Small intestine (tissue), 7 donors: ENCODE measurements around the gene MATN4. TPM values are rescaled to one million over a fixed set of nuclear protein-coding genes. Genes with fewer than 3 reads are reported as not detected.
A peak's percentile ranks its signal among the peaks of the same experiment; 100 is the strongest.

Source experiments
- DNase-seq, 2 donors: peaks; one replicate each; pipeline versions ENCODE4 v3.0.0 to v3.0.0-alpha.2; 2013
- FAIRE-seq: peaks from 2 replicates; lab custom pipeline; 2012; peaks lifted over from hg19 to GRCh38; lab: Jason Lieb, UNC
- H3K27ac ChIP-seq, 3 donors: one replicate each; pipeline ENCODE4 v1.5.1; 2013; ENCODE audit warnings: low read length in 2 of 3, mild to moderate bottlenecking in 2 of 3, control low read depth in 1 of 3, inconsistent platforms in 1 of 3, low read depth in 1 of 3, moderate library complexity in 1 of 3
- H3K27me3 ChIP-seq, 3 donors: one replicate each; pipeline ENCODE4 v1.6.1; 2013; ENCODE audit warnings: low read length in 3 of 3, inconsistent platforms in 1 of 3; ENCODE audit not compliant: control insufficient read depth in 3 of 3, insufficient read depth in 3 of 3
- H3K36me3 ChIP-seq, 3 donors: one replicate each; pipeline ENCODE4 v1.6.1; 2013; ENCODE audit warnings: low read length in 3 of 3, inconsistent platforms in 1 of 3, low read depth in 1 of 3, mild to moderate bottlenecking in 1 of 3, moderate library complexity in 1 of 3; ENCODE audit not compliant: control insufficient read depth in 3 of 3, insufficient read depth in 2 of 3
- H3K4me1 ChIP-seq, 3 donors: one replicate each; pipeline ENCODE4 v1.6.1; 2013; ENCODE audit warnings: low read length in 2 of 3, inconsistent platforms in 1 of 3, low read depth in 1 of 3, mild to moderate bottlenecking in 1 of 3, moderate library complexity in 1 of 3; ENCODE audit not compliant: control insufficient read depth in 3 of 3, insufficient read depth in 2 of 3
- H3K4me3 ChIP-seq, 3 donors: one replicate each; pipeline ENCODE4 v1.5.1; 2013; ENCODE audit warnings: low read length in 3 of 3, control low read depth in 1 of 3, inconsistent platforms in 1 of 3, low read depth in 1 of 3, mild to moderate bottlenecking in 1 of 3, moderate library complexity in 1 of 3
- H3K9me3 ChIP-seq, 2 donors: one replicate each; pipeline ENCODE4 v1.6.1; 2013; ENCODE audit warnings: low read depth in 1 of 2, low read length in 1 of 2; ENCODE audit not compliant: control insufficient read depth in 2 of 2, insufficient read depth in 1 of 2
- WGBS, 3 donors: extraction: QIAGEN DNeasy Blood & Tissue Kit; methylation state at CpG; one replicate each; pipeline ENCODE4 v1.1.7; 2013; 5-methylcytosine and 5-hydroxymethylcytosine counted together
- polyA plus RNA-seq, 4 donors: library from polyadenylated mRNA; stranded (reverse) in 3 of 4; unstranded in 1 of 4; fragments of 200-250 nt in 3 of 4; fragments of 120-200 nt in 1 of 4; gene quantifications; one replicate each; pipeline versions ENCODE4 v1.2.1 to v1.2.3, GENCODE V29; 2013
- donor health status: healthy with polysubstance abuse.
- donor health status: control.
- donor health status: control.
- donor health status: Bipolar disorder and iron deficiency.
- donor health status: healthy.

The MATN4 gene
- polyA plus RNA-seq, 4 donors, result 0.07 TPM; not detected in 3

DNA sequence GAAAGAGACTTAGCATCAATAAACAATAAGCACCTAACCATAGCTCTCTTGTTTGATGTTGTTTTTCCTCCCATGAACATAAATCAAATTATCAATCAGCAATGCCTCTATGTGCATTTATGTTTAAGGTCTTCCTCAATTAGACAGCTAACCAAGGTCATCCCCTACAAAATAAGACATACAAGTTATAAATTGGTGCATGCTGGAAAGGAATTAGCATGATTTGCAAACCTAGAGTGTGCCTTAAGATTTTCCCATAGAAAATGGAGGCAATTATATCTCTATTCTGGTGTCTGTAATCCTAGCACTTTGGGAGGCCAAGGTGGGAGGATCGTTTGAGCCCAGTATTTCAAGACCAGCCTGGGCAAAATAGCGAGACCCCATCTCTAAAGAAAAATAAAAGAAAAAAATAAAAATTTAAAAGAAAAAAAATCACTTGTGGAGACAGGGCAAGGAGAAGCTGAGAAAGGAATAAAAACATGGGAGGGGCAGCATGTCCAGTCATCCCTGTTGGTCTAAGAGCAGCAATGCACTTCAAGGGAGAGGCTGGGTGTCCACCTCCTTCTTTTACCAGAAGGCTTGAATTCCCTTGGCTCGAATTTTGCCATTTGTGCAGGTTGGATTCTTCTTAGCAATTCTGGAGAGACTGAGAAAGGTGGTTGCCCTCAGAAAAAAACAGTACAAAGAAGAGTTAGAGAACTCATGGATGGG, 44.4 kb downstream of the MATN4 start:
- 74 to 81% (median 78%) methylated on average over 3 of the region's 3 CpGs for WGBS, 3 donors
- DNase-seq (no peak), FAIRE-seq (no peak)
- H3K4me1 ChIP-seq, result no peaks in the 10 kb centered on the region
- H3K36me3 ChIP-seq, result no peaks in the 10 kb centered on the region
- peaks cover 0 to 17% (median 9%) of the 10 kb centered on the region in 3 donors for H3K27me3 ChIP-seq
- H3K27ac ChIP-seq, result no peak overlapping the region
- no peak overlapping the region for H3K4me3 ChIP-seq
- H3K9me3 ChIP-seq, result no peaks in the 10 kb centered on the region

DNA sequence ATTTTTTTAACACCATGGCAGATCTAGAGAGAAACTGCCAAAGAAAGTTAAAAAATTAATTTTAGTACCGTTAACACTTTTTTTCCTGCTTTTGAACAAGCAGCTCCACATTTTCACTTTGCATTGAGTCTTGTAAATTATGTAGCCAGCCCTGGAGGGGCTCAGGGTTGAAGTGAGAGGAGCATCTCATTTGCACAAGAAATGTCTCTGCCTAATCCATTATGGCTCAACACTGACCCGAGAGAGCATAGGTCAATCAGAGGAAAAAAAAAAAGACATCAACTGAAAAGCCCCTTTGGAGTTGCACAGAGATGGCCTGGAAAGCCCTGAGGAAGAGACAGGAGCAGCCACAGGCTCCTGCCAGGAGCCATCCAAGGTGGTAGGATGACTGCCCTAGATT, 49.4 kb downstream of the MATN4 start:
- peaks cover 0 to 12% (median 0%) of the 10 kb centered on the region in 3 donors for H3K4me1 ChIP-seq
- 39 to 58% (median 54%) methylated on average over 2 of the region's 2 CpGs for WGBS, 3 donors

DNA sequence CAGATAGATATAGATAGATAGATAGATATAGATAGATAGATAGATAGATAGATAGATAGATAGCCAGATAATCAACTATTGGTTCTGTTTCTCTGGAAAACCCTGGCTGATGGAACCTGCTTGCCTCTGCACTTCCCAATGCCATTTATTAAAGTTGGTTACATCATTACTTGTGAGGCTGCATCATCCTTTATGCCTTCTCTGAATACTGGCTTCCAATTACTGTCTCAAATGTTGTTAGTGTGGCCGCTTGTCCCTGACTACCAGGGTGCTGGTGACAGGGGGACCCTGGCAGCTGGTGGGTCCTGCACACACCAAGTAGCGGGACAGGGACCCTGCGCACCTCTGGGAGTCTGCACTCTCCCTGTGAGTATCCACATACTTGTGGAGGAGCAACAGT, 49.8 kb downstream of the MATN4 start:
- Histone ChIP-seq H3K4me1 (peaks cover 0 to 12% (median 0%) of the 10 kb centered on the region in 3 donors), H3K27me3 (peaks cover 0 to 13% (median 2%) of the 10 kb centered on the region in 3 donors), H3K4me3 (no peak overlapping the region), H3K36me3 (no peaks in the 10 kb centered on the region), H3K27ac (no peak overlapping the region), H3K9me3 (no peaks in the 10 kb centered on the region)
- DNase-seq (no peak), FAIRE-seq (no peak)
- 85 to 97% (median 92%) methylated on average over 3 of the region's 3 CpGs for WGBS, 3 donors

More for the DNA sequence above, 49.4 kb downstream of the MATN4 start:
- no peak overlapping the region for H3K27ac ChIP-seq
- FAIRE-seq (no peak), DNase-seq (no peak)
- H3K9me3 ChIP-seq, result no peaks in the 10 kb centered on the region
- H3K4me3 ChIP-seq, result no peak overlapping the region
- peaks cover 0 to 13% (median 2%) of the 10 kb centered on the region in 3 donors for H3K27me3 ChIP-seq
- H3K36me3 ChIP-seq, result no peaks in the 10 kb centered on the region

DNA sequence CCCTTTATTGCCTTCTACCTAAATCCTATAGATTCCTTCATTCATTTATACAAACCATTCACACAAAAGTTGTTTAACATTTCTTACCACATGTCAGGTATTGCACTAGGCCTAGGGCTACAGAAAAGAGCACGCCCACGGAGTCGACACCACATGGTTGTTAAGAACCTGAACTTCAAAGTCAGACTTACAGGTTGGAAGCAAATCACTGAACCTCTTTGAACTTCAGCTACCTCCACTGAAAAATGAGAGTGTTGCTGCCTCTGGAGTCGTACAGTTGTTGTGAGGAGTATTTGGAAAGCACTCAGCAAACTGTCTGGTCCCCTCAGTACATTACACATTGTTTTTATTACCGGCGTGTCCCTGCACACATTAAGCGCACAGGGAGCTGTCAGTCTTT, 50.4 kb downstream of the MATN4 start:
- peaks cover 0 to 17% (median 2%) of the 10 kb centered on the region in 3 donors for H3K27me3 ChIP-seq
- no peak for DNase-seq
- no peaks in the 10 kb centered on the region for H3K36me3 ChIP-seq
- H3K27ac ChIP-seq, result no peak overlapping the region
- no peaks in the 10 kb centered on the region for H3K9me3 ChIP-seq
- no peak overlapping the region for H3K4me3 ChIP-seq
- FAIRE-seq, result no peak
- H3K4me1 ChIP-seq, result peaks cover 0 to 12% (median 0%) of the 10 kb centered on the region in 3 donors
- 82 to 90% (median 85%) methylated on average over 7 of the region's 7 CpGs for WGBS, 3 donors

DNA sequence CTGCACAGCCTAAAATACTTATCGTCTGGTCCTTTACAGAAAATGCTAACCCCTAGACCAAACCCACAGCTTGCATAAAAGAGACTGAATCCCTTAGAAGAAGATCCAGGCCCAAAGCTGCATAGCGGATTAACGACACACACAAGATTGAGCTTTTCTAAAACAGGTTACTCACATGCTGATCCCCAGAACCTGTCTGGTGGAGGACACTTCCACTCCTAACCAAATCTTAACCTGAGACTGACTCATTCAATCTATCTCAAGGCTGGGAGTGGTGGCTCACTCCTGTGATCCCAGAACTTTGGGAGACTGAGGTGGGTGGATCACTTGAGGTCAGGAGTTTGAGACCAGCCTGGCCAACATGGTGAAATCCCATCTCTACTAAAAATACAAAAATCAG, 50.9 kb downstream of the MATN4 start:
- H3K27me3 ChIP-seq, result peaks cover 0 to 17% (median 2%) of the 10 kb centered on the region in 3 donors
- DNase-seq (no peak), FAIRE-seq (no peak)
- no peaks in the 10 kb centered on the region for H3K36me3 ChIP-seq
- H3K4me1 ChIP-seq, result peaks cover 0 to 12% (median 0%) of the 10 kb centered on the region in 3 donors
- no peaks in the 10 kb centered on the region for H3K9me3 ChIP-seq
- H3K27ac ChIP-seq, result no peak overlapping the region
- 68 to 84% (median 79%) methylated on average over 3 of the region's 3 CpGs for WGBS, 3 donors
- H3K4me3 ChIP-seq, result no peak overlapping the region

DNA sequence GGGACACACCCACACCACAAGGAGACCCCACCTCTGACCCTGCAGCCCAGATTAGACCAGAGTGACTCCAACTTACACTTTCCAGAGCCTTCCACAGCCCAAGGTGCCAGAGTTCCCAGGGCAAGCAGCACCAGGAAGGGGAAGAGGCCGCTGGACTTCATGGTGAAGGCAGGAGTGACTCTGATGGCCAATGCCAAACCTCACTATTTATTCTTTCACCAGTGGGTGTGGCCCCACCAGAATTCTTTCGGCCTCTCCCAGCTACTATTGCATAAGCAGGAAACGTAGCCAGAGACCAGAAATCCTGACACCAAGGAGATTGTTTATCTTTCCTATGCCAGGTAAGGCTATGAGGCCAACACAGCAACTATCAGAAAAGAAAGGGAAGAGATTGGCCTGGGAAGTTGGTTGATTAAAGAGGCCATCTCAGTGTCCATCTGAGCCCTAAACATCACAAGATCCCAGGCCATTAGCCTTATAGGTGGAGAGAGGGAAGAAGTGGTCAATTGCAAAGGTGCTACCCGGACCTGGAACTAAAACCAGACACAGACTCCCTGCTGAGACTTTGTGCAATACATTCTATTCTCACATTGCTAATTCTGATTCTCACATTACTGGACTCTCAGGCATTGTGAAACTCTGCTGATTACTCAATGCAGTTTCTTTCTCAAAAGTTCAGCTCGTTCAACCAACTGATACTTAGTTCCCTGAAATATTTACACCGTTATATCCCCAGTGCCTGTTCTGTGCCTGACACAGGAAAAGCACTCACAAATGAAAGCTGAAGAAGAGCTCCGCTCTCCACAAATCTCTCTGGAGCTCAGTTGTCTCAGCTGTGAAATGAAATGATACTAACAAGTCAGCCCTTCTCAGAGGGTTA, 53.5 kb downstream of the MATN4 start, which contains the start of gene SLPI:
SLPI (minus strand) TSS at position 182 of the 880 bp plus-strand sequence; CDS start at position 161, 21 bp downstream.
- 32 to 33% (median 33%) methylated on average over 7 of the region's 7 CpGs for WGBS, 3 donors
- H3K27ac ChIP-seq, result peak within 1 kb of the TSS in 2 of 3 donors; percentile 45 to 68
- FAIRE-seq (no peak), DNase-seq (peak; percentile 74 to 81)
- H3K27me3 ChIP-seq, result peaks cover 0 to 11% (median 4%) of the 10 kb centered on the region in 3 donors
- H3K4me3 ChIP-seq, result no peak within 1 kb of the TSS
- no peaks in the 10 kb centered on the region for H3K9me3 ChIP-seq
- peaks cover 0 to 12% (median 0%) of the 10 kb centered on the region in 3 donors for H3K4me1 ChIP-seq
- H3K36me3 ChIP-seq, result no peaks in the 10 kb centered on the region

DNA sequence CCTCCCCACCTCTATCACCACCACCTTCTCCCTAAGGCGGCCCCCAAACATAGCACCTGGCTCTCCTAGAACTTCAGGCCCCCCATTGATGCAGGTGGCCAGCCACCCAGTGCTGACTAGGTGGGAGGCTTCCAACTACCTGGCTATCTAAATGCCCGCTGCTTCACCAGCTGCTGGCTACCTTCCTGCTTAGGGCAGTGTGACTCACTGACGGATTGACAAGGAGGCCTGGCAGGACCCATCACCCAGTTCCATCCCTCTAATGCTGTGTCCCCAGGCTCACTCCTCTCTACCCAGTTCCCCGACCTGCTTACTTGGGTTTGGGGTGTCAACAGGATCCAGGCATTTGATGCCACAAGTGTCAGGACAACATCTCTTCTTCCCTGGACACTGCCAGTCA, 54.8 kb downstream of the MATN4 start:
- Histone ChIP-seq H3K36me3 (no peaks in the 10 kb centered on the region), H3K9me3 (no peaks in the 10 kb centered on the region), H3K4me3 (no peak overlapping the region), H3K27me3 (peaks cover 0 to 11% (median 3%) of the 10 kb centered on the region in 3 donors), H3K27ac (no peak overlapping the region), H3K4me1 (peaks cover 0 to 12% (median 0%) of the 10 kb centered on the region in 3 donors)
- 89 to 92% (median 92%) methylated on average over 4 of the region's 4 CpGs for WGBS, 3 donors
- no peak for DNase-seq
- FAIRE-seq, result no peak

DNA sequence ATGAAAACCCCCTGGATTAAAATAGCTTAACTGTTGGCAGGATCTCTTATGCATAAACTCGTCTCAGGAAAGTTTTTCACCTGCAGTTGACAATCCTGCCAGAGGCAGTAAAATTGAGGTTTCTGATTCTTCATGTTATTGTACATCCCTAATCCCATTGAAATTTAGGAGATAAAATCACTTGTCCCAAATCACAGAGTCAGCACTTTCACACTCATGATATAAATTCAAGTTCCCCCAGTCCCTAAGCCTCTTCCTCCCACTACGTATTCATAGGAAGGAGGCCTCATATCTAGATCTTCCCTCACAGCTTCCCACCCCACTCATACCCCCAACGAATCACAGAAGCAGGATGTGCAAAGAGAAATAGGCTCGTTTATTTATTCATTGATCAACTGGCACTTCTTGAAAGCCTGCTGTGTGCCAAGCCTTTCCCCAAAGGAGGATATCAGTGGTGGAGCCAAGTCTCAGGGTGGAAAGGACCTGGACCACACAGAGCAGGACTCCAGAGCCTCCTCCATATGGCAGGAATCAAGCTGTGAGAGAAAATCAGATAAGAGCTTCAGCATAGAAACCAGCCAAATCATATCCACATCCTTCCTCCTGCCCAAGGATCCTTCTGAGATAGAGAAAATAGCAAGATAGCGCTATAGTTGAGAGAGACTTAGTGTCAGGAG, 56.1 kb downstream of the MATN4 start:
- 52 to 64% (median 61%) methylated on average over 5 of the region's 5 CpGs for WGBS, 3 donors
- DNase-seq (no peak), FAIRE-seq (no peak)
- Histone ChIP-seq H3K36me3 (no peaks in the 10 kb centered on the region), H3K27ac (no peak overlapping the region), H3K4me1 (peaks cover 0 to 12% (median 0%) of the 10 kb centered on the region in 3 donors), H3K9me3 (no peaks in the 10 kb centered on the region), H3K4me3 (no peak overlapping the region), H3K27me3 (peaks cover 0 to 11% (median 3%) of the 10 kb centered on the region in 3 donors)
